Stomach (tissue), 9 donors: Measurements from ENCODE around the gene ITPKB. TPM values are rescaled to one million over a fixed set of nuclear protein-coding genes. Genes with fewer than 3 reads are reported as not detected.
"Not testable (repeated sequence)": the region's sequence is repeated elsewhere in the genome, so short reads cannot be mapped to it uniquely, and the experiment has no call there.

Experiments used
- DNase-seq, 2 donors: peaks; one replicate each; pipeline versions ENCODE4 v3.0.0 to v3.0.0-alpha.2; 2013 to 2019
- H3K27ac ChIP-seq, 5 donors: fragments of 200-600 bp in 4 of 5; sonication (generic) in 4 of 5; one replicate each; pipeline ENCODE4 v1.5.1; 2013 to 2019; ENCODE audit warnings: mild to moderate bottlenecking in 1 of 5, moderate library complexity in 1 of 5
- H3K27me3 ChIP-seq, 3 donors: fragments of 200-600 bp; sonication (generic); one replicate each; pipeline ENCODE4 v1.5.1; 2017 to 2019; ENCODE audit warnings: mixed run types in 1 of 3
- H3K36me3 ChIP-seq, 4 donors: fragments of 200-600 bp; sonication (generic); 1 replicate in 3 of 4; 2 replicates in 1 of 4; pipeline ENCODE4 v1.5.1; 2016 to 2019
- H3K4me1 ChIP-seq, 4 donors: fragments of 200-600 bp; sonication (generic); one replicate each; pipeline ENCODE4 v1.5.1; 2016 to 2019
- H3K4me3 ChIP-seq, 4 donors: fragments of 200-600 bp; sonication (generic) in 3 of 4; one replicate each; pipeline ENCODE4 v1.5.1; 2016 to 2019; ENCODE audit warnings: mild to moderate bottlenecking in 1 of 4
- H3K9me3 ChIP-seq, 4 donors: fragments of 200-600 bp; sonication (generic); one replicate each; pipeline ENCODE4 v1.5.1; 2016 to 2019
- CTCF ChIP-seq, 7 experiments: fragments of 450-650 bp in 4 of 7; fragments of 200-600 bp in 3 of 7; sonication (generic) in 3 of 7; IDR thresholded peaks; one replicate each; pipeline ENCODE4 v1.5.1; 2016 to 2019; ENCODE audit warnings: antibody characterized with exemption in 7 of 7, control low read depth in 2 of 7, mild to moderate bottlenecking in 1 of 7
- EP300 ChIP-seq: sonication (generic); formaldehyde crosslinking; IDR thresholded peaks from one replicate; pipeline ENCODE4 v1.6.1; 2017; ENCODE audit warnings: antibody characterized with exemption
- POLR2A ChIP-seq, 4 donors: fragments of 450-650 bp; IDR thresholded peaks; one replicate each; pipeline ENCODE4 v1.6.1; 2016; ENCODE audit warnings: antibody characterized with exemption in 4 of 4, control low read depth in 2 of 4, mild to moderate bottlenecking in 1 of 4, moderate library complexity in 1 of 4
- POLR2AphosphoS5 ChIP-seq, 3 donors: sonication (generic); formaldehyde crosslinking; IDR thresholded peaks; one replicate each; pipeline ENCODE4 v1.6.1; 2016; ENCODE audit warnings: antibody characterized with exemption in 3 of 3
- WGBS, 5 donors: extraction: QIAGEN DNeasy Blood & Tissue Kit in 3 of 5; methylation state at CpG; one replicate each; pipeline versions ENCODE4 v1.1.5 to v1.1.7; 2013 to 2018; 5-methylcytosine and 5-hydroxymethylcytosine counted together
- intact Hi-C: fragments of 100-400 bp; cut with DNase I; formaldehyde crosslinking; loops from one replicate; pipeline ENCODE4 v1.15.1; 2023; ENCODE audit warnings: low total_unique reads
- polyA plus RNA-seq, 3 donors: library from polyadenylated mRNA; stranded (reverse); fragments of 200-250 nt; gene quantifications; one replicate each; pipeline ENCODE4 v1.2.3, GENCODE V29; 2013
- total RNA-seq, 5 donors: library from RNA; depleted of rRNA; stranded (reverse); fragments of >200 nt; gene quantifications; one replicate each; pipeline versions ENCODE4 v1.1.0 to v1.2.3, GENCODE V29; 2014 to 2016
- donor health status: healthy with polysubstance abuse.
- donor health status: Bipolar disorder and iron deficiency.
- donor health status: healthy.

Gene ITPKB
- total and polyA plus RNA-seq, 8 donors = 3.8 to 38.8 (median 19.1) TPM

GRCh38 chr1:226779561-226779960, 40.5 kb upstream of the ITPKB start:
- H3K4me1 ChIP-seq = peaks cover 0 to 22% (median 14%) of the 10 kb centered on the region in 4 donors
- H3K27ac ChIP-seq = no peak overlapping the region
- WGBS, 5 donors = 75 to 84% (median 81%) methylated on average over 10 of the region's 10 CpGs
- H3K4me3 ChIP-seq = no peak overlapping the region
- H3K36me3 ChIP-seq = no peaks in the 10 kb centered on the region
- intact Hi-C loops = no loop called here
- no peaks in the 10 kb centered on the region for H3K9me3 ChIP-seq
- TF ChIP-seq POLR2A (IDR thresholded peaks at IDR 0.05) = no peak
- TF ChIP-seq POLR2AphosphoS5 (IDR thresholded peaks at IDR 0.05) = no peak
- TF ChIP-seq EP300 = no peak
- TF ChIP-seq CTCF (IDR thresholded peaks at IDR 0.05) = no peak
- H3K27me3 ChIP-seq = no peaks in the 10 kb centered on the region
- DNase-seq = no peak

GRCh38 chr1:226778657-226779058, 39.6 kb upstream of the ITPKB start:
- Histone ChIP-seq H3K36me3 (no peaks in the 10 kb centered on the region), H3K27me3 (no peaks in the 10 kb centered on the region), H3K27ac (peak overlapping the region in 3 of 5 donors; percentile 14 to 42 (median 33)), H3K4me3 (no peak overlapping the region), H3K9me3 (no peaks in the 10 kb centered on the region), H3K4me1 (peaks cover 0 to 16% (median 10%) of the 10 kb centered on the region in 4 donors)
- intact Hi-C loops = no loop called here
- 11 to 34% (median 24%) methylated on average over 5 of the region's 5 CpGs for WGBS, 5 donors
- peak; percentile 29 to 34 for DNase-seq
- TF ChIP-seq EP300 = no peak
- peak in 1 of 3 donors; percentile 73 for TF ChIP-seq POLR2AphosphoS5 (IDR thresholded peaks at IDR 0.05)

GRCh38 chr1:226776975-226777374, 37.9 kb upstream of the ITPKB start:
- Histone ChIP-seq H3K27me3 (no peaks in the 10 kb centered on the region), H3K36me3 (no peaks in the 10 kb centered on the region), H3K4me3 (no peak overlapping the region), H3K4me1 (peaks cover 0 to 15% (median 10%) of the 10 kb centered on the region in 4 donors), H3K9me3 (no peaks in the 10 kb centered on the region), H3K27ac (no peak overlapping the region)
- no peak for DNase-seq
- intact Hi-C loops = no loop called here
- 94 to 98% (median 97%) methylated on average over 1 of the region's 1 CpG for WGBS, 5 donors
- TF ChIP-seq EP300 = no peak
- no peak for TF ChIP-seq POLR2AphosphoS5 (IDR thresholded peaks at IDR 0.05)
- TF ChIP-seq POLR2A (IDR thresholded peaks at IDR 0.05) = no peak
- TF ChIP-seq CTCF (IDR thresholded peaks at IDR 0.05) = no peak

- no peak for DNase-seq
- TF ChIP-seq CTCF (IDR thresholded peaks at IDR 0.05) (no peak), EP300 (no peak), POLR2AphosphoS5 (IDR thresholded peaks at IDR 0.05) (no peak), POLR2A (IDR thresholded peaks at IDR 0.05) (no peak)
These were observed 37.0 kb upstream of the ITPKB start for GRCh38 chr1:226776066-226776465.

GRCh38 chr1:226772446-226773139, 33.5 kb upstream of the ITPKB start:
- no peak for DNase-seq
- intact Hi-C loops = no loop called here

More at GRCh38 chr1:226776066-226776465, 37.0 kb upstream of the ITPKB start:
- H3K4me3 ChIP-seq = no peak overlapping the region
- H3K9me3 ChIP-seq = no peaks in the 10 kb centered on the region
- H3K4me1 ChIP-seq = peaks cover 0 to 15% (median 10%) of the 10 kb centered on the region in 4 donors
- intact Hi-C loops = no loop called here
- H3K27me3 ChIP-seq = no peaks in the 10 kb centered on the region
- no peaks in the 10 kb centered on the region for H3K36me3 ChIP-seq
- H3K27ac ChIP-seq = no peak overlapping the region
- 85 to 91% (median 90%) methylated on average over 6 of the region's 6 CpGs for WGBS, 5 donors

GRCh38 chr1:226767170-226767569, 28.1 kb upstream of the ITPKB start:
- DNase-seq, H3K4me1 ChIP-seq, H3K36me3 ChIP-seq, H3K9me3 ChIP-seq, intact Hi-C loops, H3K4me3 ChIP-seq, H3K27ac ChIP-seq: not testable (repeated sequence)
- 93 to 98% (median 96%) methylated on average over 3 of the region's 3 CpGs for WGBS, 5 donors
- H3K27me3 ChIP-seq = peaks cover 0 to 14% (median 0%) of the 10 kb centered on the region in 3 donors

More at GRCh38 chr1:226772446-226773139, 33.5 kb upstream of the ITPKB start:
- no peak for TF ChIP-seq POLR2AphosphoS5 (IDR thresholded peaks at IDR 0.05)
- no peak for TF ChIP-seq CTCF (IDR thresholded peaks at IDR 0.05)
- TF ChIP-seq EP300 = no peak
- no peak for TF ChIP-seq POLR2A (IDR thresholded peaks at IDR 0.05)
- Histone ChIP-seq H3K4me1 (no peaks in the 10 kb centered on the region), H3K9me3 (no peaks in the 10 kb centered on the region), H3K4me3 (no peak overlapping the region), H3K27me3 (no peaks in the 10 kb centered on the region), H3K27ac (no peak overlapping the region), H3K36me3 (no peaks in the 10 kb centered on the region)
- WGBS, 5 donors = 65 to 81% (median 78%) methylated on average over 7 of the region's 7 CpGs
